Stimulated activated CD4-positive, alpha-beta T cell treated with anti-CD3 and anti-CD28 coated beads, Interleukin-4, amount 100 ng/mL, for 1 hour (primary cell): ENCODE measurements around the gene MXD4.
"Not testable (repeated sequence)": the region's sequence is repeated elsewhere in the genome, so short reads cannot be mapped to it uniquely, and the experiment has no call there.

Source experiments
- DNase-seq: peaks from one replicate; pipeline ENCODE4 v3.0.0-alpha.2; 2020

MXD4 gene

GRCh38 chr4:2217726-2218125 is 44.2 kb downstream of the MXD4 start:
- DNase-seq: no peak

GRCh38 chr4:2212831-2213230 is 49.1 kb downstream of the MXD4 start:
- no peak for DNase-seq

- DNase-seq: not testable (repeated sequence)
Observed at GRCh38 chr4:2202789-2203188, 59.1 kb downstream of the MXD4 start.
